SK-N-SH treated with all-trans-retinoic acid at 6 μM for 48 hours (cell line): Measurements from ENCODE around the gene CERS2.

Experiments
- ATAC-seq: fragments of 200-7000 bp; cut with Tn5 transposase; 3 replicates; pipeline ENCODE4 v1.9.1; 2020; ENCODE audit warnings: mild to moderate bottlenecking, moderate library complexity
- ARNTL ChIP-seq: fragments of 450-650 bp; formaldehyde crosslinking; IDR thresholded peaks from 2 replicates; pipeline ENCODE4 v1.5.0; 2020; ENCODE audit warnings: low read depth, mild to moderate bottlenecking, moderate library complexity, borderline replicate concordance
- BACH2 ChIP-seq: fragments of 250-450 bp; sonication (Bioruptor Pico); IDR thresholded peaks from 2 replicates; pipeline ENCODE4 v1.9.0; 2021; ENCODE audit warnings: mild to moderate bottlenecking, borderline replicate concordance
- CSDC2 ChIP-seq: fragments of 250-450 bp; sonication (Bioruptor Pico); IDR thresholded peaks from 2 replicates; pipeline ENCODE4 v1.5.0; 2020; ENCODE audit warnings: mild to moderate bottlenecking, moderate library complexity
- ESRRG ChIP-seq: fragments of 250-450 bp; sonication (Bioruptor Pico); IDR thresholded peaks from 2 replicates; pipeline ENCODE4 v1.6.1; 2021; ENCODE audit warnings: mild to moderate bottlenecking
- GLIS3 ChIP-seq: fragments of 250-450 bp; sonication (Bioruptor Pico); IDR thresholded peaks from 2 replicates; pipeline ENCODE4 v1.5.0; 2020; ENCODE audit warnings: mild to moderate bottlenecking, moderate library complexity
- ISL1 ChIP-seq: fragments of 250-450 bp; sonication (Bioruptor Pico); IDR thresholded peaks from 2 replicates; pipeline ENCODE4 v2.1.2; 2022; ENCODE audit warnings: mild to moderate bottlenecking, moderate library complexity
- OSR1 ChIP-seq: fragments of 250-450 bp; sonication (Bioruptor Pico); IDR thresholded peaks from 2 replicates; pipeline ENCODE4 v1.8.0; 2022; ENCODE audit warnings: moderate library complexity, mild to moderate bottlenecking, inconsistent platforms
- PPARA ChIP-seq: fragments of 250-450 bp; sonication (Bioruptor Pico); IDR thresholded peaks from 2 replicates; pipeline ENCODE4 v1.5.0; 2020; ENCODE audit warnings: mild to moderate bottlenecking, borderline replicate concordance
- RARB ChIP-seq: fragments of 250-450 bp; sonication (Bioruptor Pico); IDR thresholded peaks from 2 replicates; pipeline ENCODE4 v1.8.0; 2021; ENCODE audit warnings: mild to moderate bottlenecking, moderate library complexity
- SNAI2 ChIP-seq: fragments of 250-450 bp; sonication (Bioruptor Pico); IDR thresholded peaks from 2 replicates; pipeline ENCODE4 v1.5.0; 2020; ENCODE audit warnings: mild to moderate bottlenecking, moderate library complexity
- TCF4 ChIP-seq: fragments of 250-450 bp; sonication (Bioruptor Pico); IDR thresholded peaks from 2 replicates; pipeline ENCODE4 v1.8.0; 2021; ENCODE audit warnings: mild to moderate bottlenecking, moderate library complexity, borderline replicate concordance
- TOX ChIP-seq: fragments of 250-450 bp; sonication (Bioruptor Pico); IDR thresholded peaks from 2 replicates; pipeline ENCODE4 v1.8.0; 2021; ENCODE audit warnings: mild to moderate bottlenecking, moderate library complexity, borderline replicate concordance
- ZC3H10 ChIP-seq: fragments of 250-450 bp; sonication (Bioruptor Pico); IDR thresholded peaks from 2 replicates; pipeline ENCODE4 v1.5.1; 2021; ENCODE audit warnings: mild to moderate bottlenecking, moderate library complexity
- ZFP3 ChIP-seq: fragments of 250-450 bp; sonication (Bioruptor Pico); IDR thresholded peaks from 2 replicates; pipeline ENCODE4 v1.5.0; 2020; ENCODE audit warnings: mild to moderate bottlenecking, moderate library complexity
- ZFP30 ChIP-seq: fragments of 450-650 bp; formaldehyde crosslinking; IDR thresholded peaks from 2 replicates; pipeline ENCODE4 v1.5.0; 2022; ENCODE audit warnings: mild to moderate bottlenecking, moderate library complexity
- ZNF565 ChIP-seq: fragments of 450-650 bp; formaldehyde crosslinking; conservative IDR thresholded peaks from 2 replicates; pipeline ENCODE4 v1.5.0; 2020; ENCODE audit warnings: low read depth, mild to moderate bottlenecking, moderate library complexity
- ZNF8 ChIP-seq: fragments of 450-650 bp; formaldehyde crosslinking; IDR thresholded peaks from 2 replicates; pipeline ENCODE4 v1.5.0; 2020; ENCODE audit warnings: mild to moderate bottlenecking, moderate library complexity
- TF ChIP-seq, protein P1 (sequence below): fragments of 250-450 bp; sonication (Bioruptor Pico); IDR thresholded peaks from 2 replicates; pipeline ENCODE4 v1.5.1; 2020; ENCODE audit warnings: low read depth, mild to moderate bottlenecking, moderate library complexity
- TF ChIP-seq, protein P2 (sequence below): fragments of 250-450 bp; sonication (Bioruptor Pico); IDR thresholded peaks from 2 replicates; pipeline ENCODE4 v1.5.1; 2021; ENCODE audit warnings: mild to moderate bottlenecking, moderate library complexity
- TF ChIP-seq, protein P3 (sequence below): fragments of 250-450 bp; sonication (Bioruptor Pico); IDR thresholded peaks from 2 replicates; pipeline ENCODE4 v1.5.0; 2020; ENCODE audit warnings: mild to moderate bottlenecking, moderate library complexity

CERS2 gene

DNA sequence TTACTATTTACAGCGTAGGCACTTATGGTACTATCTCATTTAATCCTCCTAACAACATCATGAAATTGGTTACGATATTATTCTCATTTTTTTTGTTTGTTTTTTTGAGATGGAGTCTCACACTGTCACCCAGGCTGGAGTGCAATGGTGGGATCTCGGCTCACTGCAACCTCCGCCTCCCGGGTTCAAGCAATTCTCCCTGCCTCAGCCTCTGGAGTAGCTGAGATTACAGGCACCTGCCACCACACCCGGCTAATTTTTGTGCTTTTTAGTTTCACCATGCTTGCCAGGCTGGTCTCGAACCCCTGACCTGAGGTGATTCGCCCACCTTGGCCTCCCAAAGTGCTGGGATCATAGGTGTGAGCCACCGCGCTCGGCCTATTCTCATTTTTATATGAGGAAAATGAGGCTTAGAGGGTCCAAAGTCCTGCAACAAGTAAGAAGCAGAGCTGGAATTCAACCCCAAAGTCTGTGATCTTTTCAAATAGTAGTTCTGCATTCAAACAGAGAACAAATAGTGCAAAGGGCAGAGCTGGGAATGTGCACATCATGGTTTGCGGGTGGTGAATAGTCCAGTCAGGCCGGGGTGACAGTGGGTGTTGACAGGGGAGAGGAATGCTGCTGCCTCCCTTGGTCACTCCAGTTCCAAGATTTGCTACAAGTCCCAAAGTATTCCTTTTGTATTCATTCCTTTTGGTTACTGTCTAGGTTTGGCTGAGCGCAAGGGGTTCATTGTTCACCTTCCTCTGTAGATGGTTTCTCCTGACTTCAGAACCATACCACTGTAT is 38.2 kb upstream of the CERS2 start:
- no peak for ATAC-seq
- no peak for TF ChIP-seq ZNF8 (CRISPR knock-in tag)

DNA sequence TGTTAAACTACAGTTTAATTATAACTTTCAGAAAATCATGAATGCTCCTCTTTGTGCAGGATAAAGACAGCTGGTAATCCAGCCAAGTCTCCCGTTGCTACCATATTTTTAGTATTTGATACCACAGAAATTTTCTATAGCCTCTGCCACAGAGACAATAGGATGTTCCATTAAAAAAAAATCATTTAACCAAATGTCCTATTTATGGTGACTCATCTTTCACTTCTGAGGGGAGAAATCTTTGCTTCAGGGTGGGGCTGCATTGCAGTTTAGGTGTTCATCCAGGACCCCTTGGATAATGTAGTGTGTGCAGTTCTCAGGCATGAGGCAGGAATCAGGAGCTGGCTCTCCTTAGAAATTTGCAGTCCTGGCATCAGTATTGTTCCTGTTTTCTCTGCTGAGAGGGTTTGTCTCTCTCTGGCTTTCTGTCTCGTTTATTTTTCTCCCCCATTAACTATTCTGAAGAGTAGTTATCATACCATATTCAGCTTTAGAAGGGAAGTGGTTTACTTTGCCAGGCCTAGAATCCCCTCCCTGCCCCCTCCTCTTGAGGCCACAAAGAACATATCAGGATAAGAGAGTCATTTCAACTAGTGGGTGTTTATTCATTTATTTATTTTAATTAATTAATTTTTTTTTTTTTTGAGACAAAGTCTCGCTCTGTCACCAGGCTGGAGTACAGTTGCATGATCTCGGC is 36.7 kb upstream of the CERS2 start:
- TF ChIP-seq, protein P1, sequence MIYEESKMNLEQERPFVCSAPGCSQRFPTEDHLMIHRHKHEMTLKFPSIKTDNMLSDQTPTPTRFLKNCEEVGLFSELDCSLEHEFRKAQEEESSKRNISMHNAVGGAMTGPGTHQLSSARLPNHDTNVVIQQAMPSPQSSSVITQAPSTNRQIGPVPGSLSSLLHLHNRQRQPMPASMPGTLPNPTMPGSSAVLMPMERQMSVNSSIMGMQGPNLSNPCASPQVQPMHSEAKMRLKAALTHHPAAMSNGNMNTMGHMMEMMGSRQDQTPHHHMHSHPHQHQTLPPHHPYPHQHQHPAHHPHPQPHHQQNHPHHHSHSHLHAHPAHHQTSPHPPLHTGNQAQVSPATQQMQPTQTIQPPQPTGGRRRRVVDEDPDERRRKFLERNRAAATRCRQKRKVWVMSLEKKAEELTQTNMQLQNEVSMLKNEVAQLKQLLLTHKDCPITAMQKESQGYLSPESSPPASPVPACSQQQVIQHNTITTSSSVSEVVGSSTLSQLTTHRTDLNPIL (CRISPR knock-in tag) = no peak
- TF ChIP-seq ZNF565 (CRISPR knock-in tag) = no peak
- TF ChIP-seq ISL1 (CRISPR knock-in tag) = no peak
- TF ChIP-seq CSDC2 (CRISPR knock-in tag) = no peak
- TF ChIP-seq TOX (CRISPR knock-in tag) = no peak
- TF ChIP-seq, protein P2, sequence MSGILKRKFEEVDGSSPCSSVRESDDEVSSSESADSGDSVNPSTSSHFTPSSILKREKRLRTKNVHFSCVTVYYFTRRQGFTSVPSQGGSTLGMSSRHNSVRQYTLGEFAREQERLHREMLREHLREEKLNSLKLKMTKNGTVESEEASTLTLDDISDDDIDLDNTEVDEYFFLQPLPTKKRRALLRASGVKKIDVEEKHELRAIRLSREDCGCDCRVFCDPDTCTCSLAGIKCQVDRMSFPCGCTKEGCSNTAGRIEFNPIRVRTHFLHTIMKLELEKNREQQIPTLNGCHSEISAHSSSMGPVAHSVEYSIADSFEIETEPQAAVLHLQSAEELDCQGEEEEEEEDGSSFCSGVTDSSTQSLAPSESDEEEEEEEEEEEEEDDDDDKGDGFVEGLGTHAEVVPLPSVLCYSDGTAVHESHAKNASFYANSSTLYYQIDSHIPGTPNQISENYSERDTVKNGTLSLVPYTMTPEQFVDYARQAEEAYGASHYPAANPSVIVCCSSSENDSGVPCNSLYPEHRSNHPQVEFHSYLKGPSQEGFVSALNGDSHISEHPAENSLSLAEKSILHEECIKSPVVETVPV (CRISPR knock-in tag) = no peak
- no peak for TF ChIP-seq OSR1 (CRISPR knock-in tag)
- no peak for TF ChIP-seq RARB (CRISPR knock-in tag)
- TF ChIP-seq, protein P3, sequence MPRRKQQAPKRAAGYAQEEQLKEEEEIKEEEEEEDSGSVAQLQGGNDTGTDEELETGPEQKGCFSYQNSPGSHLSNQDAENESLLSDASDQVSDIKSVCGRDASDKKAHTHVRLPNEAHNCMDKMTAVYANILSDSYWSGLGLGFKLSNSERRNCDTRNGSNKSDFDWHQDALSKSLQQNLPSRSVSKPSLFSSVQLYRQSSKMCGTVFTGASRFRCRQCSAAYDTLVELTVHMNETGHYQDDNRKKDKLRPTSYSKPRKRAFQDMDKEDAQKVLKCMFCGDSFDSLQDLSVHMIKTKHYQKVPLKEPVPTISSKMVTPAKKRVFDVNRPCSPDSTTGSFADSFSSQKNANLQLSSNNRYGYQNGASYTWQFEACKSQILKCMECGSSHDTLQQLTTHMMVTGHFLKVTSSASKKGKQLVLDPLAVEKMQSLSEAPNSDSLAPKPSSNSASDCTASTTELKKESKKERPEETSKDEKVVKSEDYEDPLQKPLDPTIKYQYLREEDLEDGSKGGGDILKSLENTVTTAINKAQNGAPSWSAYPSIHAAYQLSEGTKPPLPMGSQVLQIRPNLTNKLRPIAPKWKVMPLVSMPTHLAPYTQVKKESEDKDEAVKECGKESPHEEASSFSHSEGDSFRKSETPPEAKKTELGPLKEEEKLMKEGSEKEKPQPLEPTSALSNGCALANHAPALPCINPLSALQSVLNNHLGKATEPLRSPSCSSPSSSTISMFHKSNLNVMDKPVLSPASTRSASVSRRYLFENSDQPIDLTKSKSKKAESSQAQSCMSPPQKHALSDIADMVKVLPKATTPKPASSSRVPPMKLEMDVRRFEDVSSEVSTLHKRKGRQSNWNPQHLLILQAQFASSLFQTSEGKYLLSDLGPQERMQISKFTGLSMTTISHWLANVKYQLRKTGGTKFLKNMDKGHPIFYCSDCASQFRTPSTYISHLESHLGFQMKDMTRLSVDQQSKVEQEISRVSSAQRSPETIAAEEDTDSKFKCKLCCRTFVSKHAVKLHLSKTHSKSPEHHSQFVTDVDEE (CRISPR knock-in tag) = no peak

DNA sequence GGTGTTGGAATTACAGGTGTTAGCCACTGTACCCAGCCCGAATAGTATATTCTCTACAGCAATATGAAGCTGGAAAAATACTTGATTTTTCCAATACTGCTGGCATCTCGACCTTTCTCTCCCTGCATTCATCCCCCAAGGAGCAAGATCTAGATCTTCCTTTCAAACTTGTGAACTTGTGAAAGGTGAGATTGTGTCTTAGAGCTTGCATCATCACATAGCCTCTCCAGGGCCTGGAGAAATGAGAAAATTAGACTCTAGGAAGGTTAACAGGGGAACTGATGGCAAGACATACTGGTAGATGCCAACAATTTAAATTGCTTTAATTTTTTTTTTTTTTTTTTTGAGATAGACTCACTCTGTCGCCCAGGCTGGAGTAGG is 35.7 kb upstream of the CERS2 start:
- TF ChIP-seq, protein P2 (CRISPR knock-in tag) = no peak
- TF ChIP-seq PPARA (CRISPR knock-in tag) (no peak), BACH2 (CRISPR knock-in tag) (no peak), ESRRG (CRISPR knock-in tag) (no peak), ZNF8 (CRISPR knock-in tag) (no peak), ZFP30 (CRISPR knock-in tag) (no peak), ZFP3 (CRISPR knock-in tag) (no peak), OSR1 (CRISPR knock-in tag) (no peak), ZC3H10 (CRISPR knock-in tag) (no peak), ARNTL (CRISPR knock-in tag) (no peak), RARB (CRISPR knock-in tag) (no peak), SNAI2 (CRISPR knock-in tag) (no peak), ISL1 (CRISPR knock-in tag) (no peak), ZNF565 (CRISPR knock-in tag) (no peak), TCF4 (no peak), GLIS3 (no peak)
- TF ChIP-seq, protein P3 (CRISPR knock-in tag) = no peak
- ATAC-seq = no peak

More for the DNA sequence above, 36.7 kb upstream of the CERS2 start:
- ATAC-seq = no peak
